Measurements from ENCODE around the gene TMEM215. TPM values are rescaled to one million over a fixed set of nuclear protein-coding genes. Genes with fewer than 3 reads are reported as not detected.

Gene TMEM215
- total RNA-seq, 4 donors from 2014 or later = not detected

DNA sequence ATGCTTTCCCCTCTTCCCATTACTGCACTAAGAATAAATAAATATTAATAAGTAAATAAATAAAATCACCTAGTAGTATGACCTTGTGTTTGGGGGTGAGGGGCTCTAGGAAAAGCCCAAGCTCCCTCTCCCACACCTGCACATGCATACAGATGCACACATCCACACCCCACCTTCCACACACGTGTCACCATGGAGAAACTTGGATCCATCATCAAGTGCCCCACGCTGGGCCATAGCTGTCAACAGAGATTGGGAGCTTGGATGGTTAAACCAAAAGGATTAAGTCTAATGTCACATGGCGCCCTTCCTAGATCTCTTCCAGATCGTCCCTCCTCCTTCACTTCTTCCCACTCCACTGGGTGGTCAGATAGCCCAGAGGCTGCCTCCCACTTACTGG is 37.0 kb downstream of the TMEM215 start:
- H3K4me3 ChIP-seq (ENCODE audit: low read depth, poor library complexity, severe bottlenecking) = no peak overlapping the region
- no peak for TF ChIP-seq POLR2A (IDR thresholded peaks at IDR 0.05)
- no peak for TF ChIP-seq CTCF (IDR thresholded peaks at IDR 0.05)
- intact Hi-C loops (cut with DNase I; ENCODE audit: low total_unique reads) = no loop called here
- WGBS, 2 donors = 70 to 80% methylated on average over 4 of the region's 4 CpGs
- no peak for DNase-seq (ENCODE audit: low spot score in 2 of 2)

DNA sequence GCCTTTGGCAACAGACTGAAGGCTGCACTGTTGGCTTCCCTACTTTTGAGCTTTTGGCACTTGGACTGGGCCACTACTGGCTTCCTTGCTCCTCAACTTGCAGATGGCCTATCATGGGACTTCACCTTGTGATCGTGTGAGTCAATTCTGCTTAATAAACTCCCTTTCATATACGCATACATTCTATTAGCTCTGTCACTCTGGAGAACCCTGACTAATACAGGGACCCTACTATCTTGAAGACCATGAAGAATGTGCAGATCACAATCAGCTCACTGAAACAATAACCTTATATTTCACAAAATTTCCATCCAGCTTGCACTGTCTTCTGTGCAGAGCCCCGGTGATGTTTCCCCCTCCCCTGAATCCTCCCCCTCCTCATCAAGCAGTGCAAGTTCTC is 39.8 kb downstream of the TMEM215 start:
- no peak for DNase-seq (ENCODE audit: low spot score in 2 of 2)
- no peak overlapping the region for H3K4me3 ChIP-seq (ENCODE audit: low read depth, poor library complexity, severe bottlenecking)
- TF ChIP-seq CTCF (IDR thresholded peaks at IDR 0.05) = no peak
- no peak for TF ChIP-seq POLR2A (IDR thresholded peaks at IDR 0.05)
- WGBS, 2 donors = 78 to 91% methylated on average over 3 of the region's 3 CpGs
- intact Hi-C loops (cut with DNase I; ENCODE audit: low total_unique reads) = no loop called here

DNA sequence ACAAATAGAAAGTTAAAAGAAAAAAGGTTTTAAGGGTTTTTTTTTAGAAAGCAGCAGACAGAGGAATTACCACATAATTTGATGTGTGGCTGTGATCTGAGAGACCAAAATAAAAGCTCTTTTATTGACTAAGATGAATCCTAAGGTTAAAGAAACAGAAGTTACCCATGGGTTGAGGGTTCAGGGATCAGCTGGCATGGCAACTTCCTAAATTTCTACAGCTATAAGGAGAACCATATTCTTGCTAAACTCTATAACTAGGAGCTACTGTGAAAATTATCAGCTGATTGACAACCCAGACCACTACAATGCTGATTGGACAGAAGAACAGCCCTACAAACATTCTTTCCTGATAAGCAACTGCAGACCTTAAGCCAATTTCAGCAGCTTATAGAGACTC is 40.2 kb downstream of the TMEM215 start:
- no peak for DNase-seq (ENCODE audit: low spot score in 2 of 2)
- no peak overlapping the region for H3K4me3 ChIP-seq (ENCODE audit: low read depth, poor library complexity, severe bottlenecking)
- intact Hi-C loops (cut with DNase I; ENCODE audit: low total_unique reads) = no loop called here
- TF ChIP-seq CTCF (IDR thresholded peaks at IDR 0.05) (no peak), POLR2A (IDR thresholded peaks at IDR 0.05) (no peak)

DNA sequence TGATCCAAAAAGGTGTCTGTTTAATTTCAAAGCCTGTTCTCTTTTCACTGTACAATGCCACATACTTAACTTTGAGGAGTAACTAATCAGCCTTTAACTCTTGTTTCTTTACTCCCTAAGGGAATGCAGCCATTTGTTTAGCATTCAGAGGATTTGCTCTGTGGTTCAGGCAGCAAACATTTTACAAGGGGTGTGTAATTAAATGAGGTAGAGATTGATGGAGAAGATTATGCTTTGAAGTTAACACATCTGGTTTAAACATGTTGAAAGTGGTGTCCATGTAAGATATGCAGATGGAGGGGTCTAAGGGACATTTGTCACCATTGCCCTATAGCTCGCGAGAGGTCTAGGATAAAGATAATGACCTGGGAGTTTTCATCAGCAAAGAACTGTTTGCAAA is 41.9 kb downstream of the TMEM215 start:
- intact Hi-C loops (cut with DNase I; ENCODE audit: low total_unique reads) = no loop called here
- no peak for DNase-seq (ENCODE audit: low spot score in 2 of 2)
- WGBS, 2 donors = 53% methylated on average over 2 of the region's 2 CpGs
- no peak for TF ChIP-seq CTCF (IDR thresholded peaks at IDR 0.05)
- no peak for TF ChIP-seq POLR2A (IDR thresholded peaks at IDR 0.05)
- H3K4me3 ChIP-seq (ENCODE audit: low read depth, poor library complexity, severe bottlenecking) = no peak overlapping the region

- DNase-seq (ENCODE audit: low spot score in 2 of 2) = no peak
- no peak for TF ChIP-seq POLR2A (IDR thresholded peaks at IDR 0.05)
- no peak for TF ChIP-seq CTCF (IDR thresholded peaks at IDR 0.05)
- intact Hi-C loops (cut with DNase I; ENCODE audit: low total_unique reads) = no loop called here
- WGBS, 2 donors = 88 to 91% methylated on average over 5 of the region's 5 CpGs
- H3K4me3 ChIP-seq (ENCODE audit: low read depth, poor library complexity, severe bottlenecking) = no peak overlapping the region
Observed at GRCh38 chr9:32828861-32829260, 45.5 kb downstream of the TMEM215 start.

- intact Hi-C loops (cut with DNase I; ENCODE audit: low total_unique reads) = loop anchor here (5.0 kb wide), 1 partner anchor 1670 kb away; no protein-coding TSS in a partner anchor
- 35 to 51% methylated on average over 2 of the region's 2 CpGs for WGBS, 2 donors
- H3K4me3 ChIP-seq (ENCODE audit: low read depth, poor library complexity, severe bottlenecking) = no peak overlapping the region
- no peak for TF ChIP-seq CTCF (IDR thresholded peaks at IDR 0.05)
- no peak for TF ChIP-seq POLR2A (IDR thresholded peaks at IDR 0.05)
- no peak for DNase-seq (ENCODE audit: low spot score in 2 of 2)
Observed at GRCh38 chr9:32832346-32832745, 49.0 kb downstream of the TMEM215 start.
